ENCODE results near the gene CPPED1. TPM values are rescaled to one million over a fixed set of nuclear protein-coding genes. Genes with fewer than 3 reads are reported as not detected.

The CPPED1 gene, protein sequence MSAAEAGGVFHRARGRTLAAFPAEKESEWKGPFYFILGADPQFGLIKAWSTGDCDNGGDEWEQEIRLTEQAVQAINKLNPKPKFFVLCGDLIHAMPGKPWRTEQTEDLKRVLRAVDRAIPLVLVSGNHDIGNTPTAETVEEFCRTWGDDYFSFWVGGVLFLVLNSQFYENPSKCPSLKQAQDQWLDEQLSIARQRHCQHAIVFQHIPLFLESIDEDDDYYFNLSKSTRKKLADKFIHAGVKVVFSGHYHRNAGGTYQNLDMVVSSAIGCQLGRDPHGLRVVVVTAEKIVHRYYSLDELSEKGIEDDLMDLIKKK
- 9.9 and 15.5 TPM in 2 replicates for total RNA-seq

GRCh38 chr16:12803203-12804093, at the start of gene CPPED1:
Gene CPPED1 (minus strand): TSS chr16:12803887. CDS start chr16:12803776, 111 bp downstream.

Other genes with a start within 250 kb of the CPPED1 start
- 4.2 and 4.7 TPM in 2 replicates for gene SHISA9, start 97.7 kb upstream of the CPPED1 start, total RNA-seq

Data from mesangial cell (primary cell).